NCI-H524 (cell line): ENCODE data around the gene CXXC5.
A peak's percentile ranks its signal among the peaks of the same experiment; 100 is the strongest.

Source experiments
- DNase-seq, 2 experiments: peaks; one replicate each; lab custom pipeline; 2025; lab: John Stamatoyannopoulos, UW

Gene CXXC5

DNA sequence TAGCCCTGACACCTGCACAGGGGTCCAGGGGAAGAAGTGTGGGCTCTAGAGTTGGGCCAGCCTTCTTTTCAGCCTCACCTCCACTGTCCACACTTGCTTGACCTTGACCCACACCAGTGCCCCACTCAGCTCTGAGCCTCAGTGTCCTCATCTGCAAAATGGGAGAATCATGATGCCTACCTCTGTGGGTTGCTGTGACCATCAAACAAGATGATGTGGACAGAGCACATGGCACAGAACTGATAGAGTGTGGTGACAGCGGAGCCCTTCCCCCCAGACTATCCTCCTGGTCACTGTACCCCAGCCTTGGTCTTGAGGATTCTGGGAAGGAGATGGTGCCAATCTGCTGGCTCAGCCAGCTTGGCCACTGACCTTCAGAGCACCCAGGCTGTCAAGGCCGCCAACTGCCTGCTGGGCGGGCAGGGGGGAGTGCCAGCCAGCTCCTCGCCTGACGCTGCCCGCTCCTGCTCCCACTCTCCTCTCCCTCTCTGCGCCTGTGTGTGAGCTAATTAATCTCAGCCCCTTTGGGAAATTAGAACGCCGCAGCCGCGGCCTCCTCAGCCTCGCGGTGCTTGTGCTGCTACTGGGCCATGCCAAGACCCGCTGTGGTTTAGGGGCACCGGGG is 16.7 kb downstream of the CXXC5 start:
- no peak for DNase-seq

DNA sequence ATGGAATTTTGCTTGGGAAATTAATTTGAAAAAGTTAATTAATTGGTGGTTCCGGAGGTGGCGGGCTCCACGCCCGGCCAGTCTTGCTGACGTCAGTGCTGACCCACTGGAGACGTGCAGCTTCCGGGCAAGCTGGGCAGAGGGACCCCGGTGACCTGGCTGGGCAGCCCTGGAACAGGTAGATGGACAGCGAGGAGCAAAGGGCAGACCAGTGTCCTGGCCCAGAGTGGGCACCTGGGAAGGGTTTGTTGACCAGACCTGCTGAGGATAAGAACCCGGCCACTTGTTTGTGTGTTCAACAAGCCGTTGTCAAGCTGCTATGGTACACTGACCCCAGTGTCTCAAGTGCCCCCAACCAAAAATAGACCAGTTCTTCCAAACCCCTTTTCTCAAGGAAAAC is 17.5 kb downstream of the CXXC5 start:
- DNase-seq, result no peak

DNA sequence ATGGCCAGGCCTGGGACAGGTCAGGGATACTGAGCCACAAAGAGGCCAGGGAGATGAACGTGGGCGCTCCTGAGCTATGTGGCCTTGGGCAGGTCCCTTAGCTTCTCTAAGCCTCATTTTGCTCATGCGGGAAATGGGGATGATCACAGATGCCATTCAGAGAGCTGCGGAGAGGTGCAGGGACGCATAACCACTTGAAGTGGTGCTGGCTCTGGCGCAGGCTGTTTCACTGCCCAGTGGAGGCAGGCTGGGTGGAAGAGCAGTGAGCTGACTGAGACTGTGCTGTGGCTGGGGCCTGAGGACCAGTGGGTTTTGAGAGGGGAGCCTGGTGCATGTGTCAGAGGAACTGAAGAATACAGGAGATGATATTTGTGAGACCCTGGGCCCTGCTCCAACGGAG is 18.4 kb downstream of the CXXC5 start:
- no peak for DNase-seq

DNA sequence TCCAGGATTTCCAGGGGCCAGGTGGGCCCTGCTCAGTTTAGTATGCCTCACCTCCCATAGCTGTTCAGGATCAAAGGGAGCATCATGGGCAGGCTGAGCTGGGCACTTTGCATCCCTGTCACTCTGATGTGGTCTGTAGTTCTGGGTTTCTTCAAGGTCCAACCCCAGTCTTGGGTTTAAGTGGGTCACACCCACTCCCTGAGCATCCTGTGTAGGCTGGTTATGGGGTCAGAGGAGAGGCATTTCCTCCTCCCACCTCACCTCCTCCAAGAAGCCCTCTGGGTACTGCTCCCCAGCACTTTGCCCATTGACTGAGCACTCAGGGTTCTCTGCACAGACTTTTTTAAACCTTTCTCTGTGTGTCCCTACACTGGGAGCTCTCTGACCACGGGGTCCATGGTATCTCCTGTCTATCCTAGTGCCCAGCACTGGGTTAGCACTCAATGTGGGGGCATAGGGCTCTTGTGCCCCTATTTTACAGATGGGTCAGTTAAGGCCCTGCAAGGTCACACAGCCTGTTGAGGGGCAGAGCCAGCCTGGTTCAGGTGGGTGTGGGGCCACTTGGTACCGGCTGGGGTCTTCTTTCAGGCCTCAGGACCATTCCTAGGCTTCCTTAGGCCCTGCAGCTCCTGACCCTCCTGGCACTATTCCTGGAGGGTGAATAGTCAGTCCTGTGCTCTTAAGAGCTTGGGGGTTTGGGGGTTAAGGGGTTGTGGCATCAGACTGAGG is 19.0 kb downstream of the CXXC5 start:
- no peak for DNase-seq

DNA sequence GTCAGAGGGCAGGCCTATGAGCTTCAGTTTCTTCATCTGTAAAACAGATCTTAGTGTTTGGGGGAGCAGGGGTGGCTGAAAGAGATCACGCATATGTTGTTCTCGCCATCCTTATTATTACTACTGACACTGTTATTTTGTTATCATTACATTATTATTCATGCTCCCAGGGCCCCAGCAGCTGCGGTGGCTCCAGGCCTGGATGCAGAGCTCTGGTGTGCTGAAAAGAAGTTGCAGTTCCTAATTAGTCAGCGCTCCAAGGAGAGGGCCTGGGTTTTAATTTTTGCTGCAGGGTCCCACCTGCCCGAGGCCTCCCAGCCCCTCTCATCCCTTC is 19.5 kb downstream of the CXXC5 start:
- no peak for DNase-seq

DNA sequence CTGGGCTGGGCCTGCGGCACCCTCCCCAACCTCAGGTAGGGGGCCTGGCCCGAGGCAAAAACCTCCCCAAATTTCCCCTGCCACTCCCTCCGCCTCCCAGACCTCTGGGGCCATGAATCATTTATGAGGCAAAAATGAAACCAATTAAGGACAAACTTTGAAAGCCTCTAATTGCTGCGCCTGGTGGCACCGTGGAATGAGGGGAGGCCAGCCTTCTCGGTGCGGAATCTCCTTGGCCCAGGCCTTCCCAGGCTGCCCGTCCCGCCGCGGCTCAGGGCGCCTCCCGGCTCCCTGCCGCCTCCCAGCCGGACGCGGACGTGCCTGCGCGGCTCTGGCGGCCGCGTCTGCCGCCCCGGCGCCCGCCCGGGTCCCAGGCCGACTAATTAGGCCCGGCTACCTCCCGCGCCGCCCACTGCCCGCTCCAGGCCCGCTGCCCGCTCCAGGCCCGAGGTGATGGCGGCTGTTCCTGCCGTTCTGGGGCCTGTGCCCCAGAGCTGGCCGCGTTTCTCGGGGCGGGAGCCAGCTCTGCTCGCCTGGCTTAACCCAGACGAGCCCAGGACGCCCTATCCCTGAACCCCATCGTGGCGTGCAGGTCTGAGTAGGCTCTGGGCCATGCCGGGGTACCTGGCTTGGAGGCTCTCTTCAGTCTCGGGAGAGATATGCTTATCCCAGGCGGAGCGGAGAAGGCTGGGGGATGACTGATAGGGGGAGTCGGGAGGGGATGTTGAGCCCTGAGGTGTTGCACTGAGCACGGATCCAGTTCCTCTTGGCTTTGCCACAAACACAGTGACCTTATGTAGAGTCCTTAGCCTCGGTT is 20.1 kb downstream of the CXXC5 start:
- peak in 1 of 2 experiments; percentile 30 for DNase-seq

DNA sequence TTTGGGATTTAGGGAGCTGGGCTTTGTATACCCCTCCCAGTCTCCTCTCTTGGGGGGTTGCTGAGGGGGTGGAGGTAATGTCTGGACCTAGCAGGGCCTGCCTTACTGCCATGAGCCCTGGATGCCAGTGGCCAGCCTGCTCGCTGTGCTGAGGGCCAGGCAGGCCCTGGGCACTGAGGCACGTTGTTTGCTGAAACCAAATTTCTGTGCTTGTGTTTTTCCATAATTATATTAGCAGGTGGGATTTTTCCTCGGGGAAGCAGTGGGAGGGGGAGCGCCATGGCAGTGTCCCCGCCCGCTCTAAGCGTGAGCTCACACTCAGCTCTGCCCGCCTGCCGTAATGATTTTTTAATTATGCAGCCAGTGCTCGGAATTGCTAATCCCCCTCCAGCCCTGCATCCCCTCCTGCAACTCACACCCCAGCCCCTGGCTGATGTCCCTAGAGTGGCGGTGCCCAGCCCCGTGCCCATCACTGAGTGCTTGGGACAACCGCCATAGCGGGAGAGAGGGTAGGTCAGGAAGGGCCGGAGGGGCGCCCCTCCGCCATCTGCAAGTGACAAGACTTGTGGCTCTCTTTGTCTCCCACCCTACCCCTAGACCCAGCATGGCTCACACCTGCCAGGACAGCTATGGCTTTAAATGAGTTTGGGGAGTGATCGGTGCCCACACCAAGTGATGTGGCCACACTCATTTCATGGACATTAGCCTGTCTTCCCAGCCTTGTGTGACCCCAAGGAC is 20.9 kb downstream of the CXXC5 start:
- DNase-seq, result peak; percentile 39 to 72

DNA sequence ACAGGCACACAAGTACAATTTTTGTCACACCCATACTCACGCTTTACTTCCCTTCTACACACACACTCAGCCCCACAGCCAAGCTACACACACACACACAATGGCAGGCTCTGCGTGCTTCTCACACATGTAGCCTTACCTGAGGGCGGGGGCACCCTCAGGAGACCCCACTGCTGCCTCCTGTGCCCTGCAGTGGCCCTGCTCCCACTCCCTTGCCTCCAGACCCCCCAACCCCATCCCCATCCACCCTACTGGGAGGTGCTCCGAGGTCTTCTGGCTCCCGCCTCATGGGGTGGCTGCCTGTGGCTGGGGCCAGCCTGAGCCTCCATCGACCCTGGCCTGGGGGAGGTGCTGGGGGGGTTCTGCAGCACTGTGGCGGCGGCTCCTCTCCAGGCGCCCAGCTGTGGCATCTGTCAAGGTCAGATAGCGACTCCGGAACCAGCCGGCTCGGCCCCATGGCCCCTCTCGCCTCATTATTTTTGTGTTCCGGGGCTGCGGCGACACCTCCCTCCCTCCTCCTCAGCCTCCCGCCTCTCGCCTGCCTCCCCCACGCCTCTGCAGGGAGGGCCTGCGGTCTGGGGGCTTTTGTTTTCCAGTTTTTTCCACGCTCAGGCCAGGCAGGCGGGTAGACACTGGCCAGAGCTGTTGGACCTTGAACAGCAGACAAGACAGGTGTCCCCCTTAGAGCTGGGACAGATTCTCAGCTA is 21.7 kb downstream of the CXXC5 start:
- DNase-seq, result peak; percentile 20 to 52

DNA sequence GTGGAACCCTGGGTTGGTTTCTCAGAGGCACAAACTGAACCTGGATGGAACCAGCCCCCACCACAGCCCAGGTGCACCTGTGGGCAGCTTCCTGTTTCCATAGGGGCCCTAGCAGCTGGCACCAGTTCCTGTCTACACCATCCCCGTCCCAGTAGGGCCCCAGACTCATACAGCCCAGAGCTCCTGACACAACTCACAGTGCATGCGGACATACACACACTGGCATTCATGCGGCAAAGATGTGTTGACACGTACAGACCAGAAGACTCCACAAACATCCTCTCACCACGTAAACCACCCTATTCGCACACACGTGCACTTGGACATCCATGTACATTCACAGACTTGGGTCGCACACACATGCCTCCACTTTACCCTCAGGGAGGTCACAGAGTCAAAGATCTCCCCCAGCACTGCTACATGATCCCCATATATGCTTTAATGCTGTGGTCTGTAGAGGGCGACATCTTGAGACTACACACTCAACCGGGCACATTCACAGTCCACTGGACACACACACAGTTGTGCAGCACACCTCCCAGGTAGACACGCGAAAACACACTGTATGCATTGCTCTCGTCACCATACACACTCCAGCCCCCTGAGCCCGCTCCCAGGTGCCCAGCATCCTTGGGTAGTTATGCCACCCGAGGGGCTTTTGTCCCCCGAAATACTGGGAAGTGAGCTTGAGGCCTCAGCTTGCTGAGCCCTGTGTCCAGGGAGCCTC is 22.4 kb downstream of the CXXC5 start:
- DNase-seq, result no peak

DNA sequence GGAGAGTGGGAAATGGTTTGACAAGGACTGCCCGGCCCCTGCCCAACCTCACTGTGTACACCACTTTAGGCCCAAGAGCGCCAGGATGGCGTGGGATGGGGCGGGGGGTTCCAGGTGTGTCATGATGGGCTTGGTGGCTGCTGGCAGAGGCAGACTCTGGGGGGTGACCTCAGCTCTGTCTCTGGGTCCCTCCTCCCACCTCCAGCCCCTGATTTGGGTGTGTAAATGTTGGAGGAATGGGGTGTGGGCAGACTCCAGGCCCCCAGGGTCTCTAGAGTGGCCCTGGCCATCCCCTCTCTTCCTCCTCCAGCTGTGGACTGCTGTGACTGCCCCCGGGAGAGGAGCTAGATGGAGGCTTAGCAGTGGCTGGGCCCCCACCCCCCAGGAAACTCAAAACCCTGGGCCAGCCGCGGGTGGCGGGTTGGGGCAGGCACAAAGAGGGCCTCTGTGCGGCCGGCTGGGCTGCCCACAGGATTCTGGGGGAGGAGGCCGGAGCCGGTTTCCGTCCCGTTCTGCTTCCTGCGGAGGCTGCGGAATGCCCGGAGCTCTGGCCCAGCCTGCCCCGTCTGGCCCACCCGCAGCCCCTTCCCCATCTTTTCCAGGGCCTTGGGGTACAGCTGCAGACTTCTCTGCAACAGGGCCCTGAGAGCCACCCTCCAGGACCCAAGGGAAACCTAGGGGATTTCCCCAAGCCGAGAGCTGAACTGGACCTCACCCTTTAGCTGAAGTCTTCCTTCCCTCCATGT is 23.1 kb downstream of the CXXC5 start:
- no peak for DNase-seq

DNA sequence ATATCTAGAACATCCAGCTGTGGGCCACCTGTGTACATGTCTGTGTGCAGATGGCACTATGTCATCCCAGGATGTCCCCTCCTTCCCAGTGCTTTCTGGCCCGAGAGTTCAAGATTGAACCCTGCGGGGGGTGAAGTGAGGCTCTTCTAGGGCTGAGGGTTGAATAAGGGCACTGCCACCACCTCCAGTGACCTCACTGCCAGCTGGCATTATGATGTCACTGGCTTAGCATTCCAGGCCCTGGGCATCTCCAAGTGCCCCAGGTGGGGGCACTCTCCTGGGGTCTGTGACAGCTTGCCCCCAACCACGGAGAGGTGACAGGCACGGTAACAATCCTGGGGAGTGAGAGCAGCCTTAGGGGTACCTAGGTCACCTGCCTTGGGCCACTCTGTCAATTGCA is 27.1 kb downstream of the CXXC5 start:
- no peak for DNase-seq

DNA sequence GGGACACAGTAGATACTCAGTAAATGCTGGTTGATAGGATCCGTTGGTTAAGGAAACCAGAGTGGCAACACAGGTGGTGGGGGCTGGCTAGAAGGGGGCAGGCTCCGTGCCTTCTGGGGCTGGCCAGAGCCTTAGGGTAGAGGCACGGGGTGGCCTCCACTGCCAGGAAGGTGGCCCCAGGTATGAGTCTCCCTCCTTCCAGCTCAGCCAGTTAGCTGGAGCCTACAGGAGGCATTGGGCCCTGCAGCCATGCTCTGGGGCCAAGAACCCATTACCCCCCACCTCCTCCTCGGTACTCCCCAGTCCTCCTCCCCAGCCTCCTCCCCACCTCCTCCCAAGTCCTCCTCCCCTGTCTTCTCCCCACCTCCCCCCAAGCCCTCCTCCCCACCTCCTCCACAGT is 27.7 kb downstream of the CXXC5 start:
- no peak for DNase-seq

DNA sequence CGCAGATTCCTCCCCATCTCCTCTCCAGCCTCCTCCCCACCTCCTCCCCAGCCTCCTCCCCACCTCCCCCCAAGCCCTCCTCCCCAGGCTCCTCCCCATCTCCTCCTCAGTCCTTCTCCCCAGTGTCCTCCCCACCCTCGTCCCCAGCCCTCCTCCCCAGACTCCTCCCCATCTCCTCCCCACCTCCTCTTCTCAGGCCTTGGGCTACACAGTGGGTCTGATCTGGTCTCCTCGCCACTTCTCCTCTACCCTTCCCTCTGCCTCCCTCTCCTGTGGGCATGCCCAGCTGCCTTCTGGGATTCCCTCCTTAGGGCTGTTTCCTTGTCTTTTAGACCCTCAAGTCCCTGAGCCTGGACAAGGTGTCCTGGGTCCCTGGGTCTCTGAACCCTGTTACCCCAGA is 28.3 kb downstream of the CXXC5 start:
- DNase-seq, result no peak

DNA sequence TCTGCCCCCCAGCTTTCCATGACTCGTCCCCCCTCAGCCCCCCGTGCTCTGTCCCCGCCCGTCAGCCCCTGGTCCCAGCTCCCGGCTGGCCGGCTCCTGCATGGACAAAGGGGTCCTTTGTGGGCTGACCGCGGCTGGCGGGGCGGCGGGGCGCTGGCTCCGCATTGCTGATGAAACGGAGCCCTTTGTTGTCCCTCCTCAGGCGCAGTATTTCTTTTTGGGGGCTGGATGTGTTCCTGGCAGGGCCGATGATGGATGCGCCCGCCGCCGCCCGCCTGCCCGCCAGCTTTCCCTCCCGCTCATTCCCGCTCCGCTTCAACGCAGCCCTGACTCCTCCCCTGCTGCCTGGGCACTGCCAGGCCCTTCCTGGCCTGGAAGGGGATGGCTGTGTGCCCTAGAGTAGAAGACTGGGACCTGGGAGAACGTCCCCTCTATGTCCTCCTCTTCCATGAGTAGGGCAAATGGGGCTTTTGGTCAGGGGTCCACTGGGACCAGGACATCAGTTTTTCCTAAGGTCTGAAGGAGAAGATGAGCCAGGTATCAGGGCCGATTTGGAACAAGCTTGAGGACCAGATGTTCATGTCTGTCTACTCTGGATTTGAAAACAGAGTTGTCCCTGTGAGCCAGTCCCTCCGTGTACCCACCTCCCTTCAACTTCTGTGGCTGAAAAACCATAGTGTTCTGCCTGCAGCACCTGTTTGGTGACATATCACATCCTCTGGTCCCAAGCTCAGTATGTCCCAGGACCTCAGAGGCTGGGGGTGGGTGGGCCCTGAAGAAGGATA is 29.0 kb downstream of the CXXC5 start:
- no peak for DNase-seq

DNA sequence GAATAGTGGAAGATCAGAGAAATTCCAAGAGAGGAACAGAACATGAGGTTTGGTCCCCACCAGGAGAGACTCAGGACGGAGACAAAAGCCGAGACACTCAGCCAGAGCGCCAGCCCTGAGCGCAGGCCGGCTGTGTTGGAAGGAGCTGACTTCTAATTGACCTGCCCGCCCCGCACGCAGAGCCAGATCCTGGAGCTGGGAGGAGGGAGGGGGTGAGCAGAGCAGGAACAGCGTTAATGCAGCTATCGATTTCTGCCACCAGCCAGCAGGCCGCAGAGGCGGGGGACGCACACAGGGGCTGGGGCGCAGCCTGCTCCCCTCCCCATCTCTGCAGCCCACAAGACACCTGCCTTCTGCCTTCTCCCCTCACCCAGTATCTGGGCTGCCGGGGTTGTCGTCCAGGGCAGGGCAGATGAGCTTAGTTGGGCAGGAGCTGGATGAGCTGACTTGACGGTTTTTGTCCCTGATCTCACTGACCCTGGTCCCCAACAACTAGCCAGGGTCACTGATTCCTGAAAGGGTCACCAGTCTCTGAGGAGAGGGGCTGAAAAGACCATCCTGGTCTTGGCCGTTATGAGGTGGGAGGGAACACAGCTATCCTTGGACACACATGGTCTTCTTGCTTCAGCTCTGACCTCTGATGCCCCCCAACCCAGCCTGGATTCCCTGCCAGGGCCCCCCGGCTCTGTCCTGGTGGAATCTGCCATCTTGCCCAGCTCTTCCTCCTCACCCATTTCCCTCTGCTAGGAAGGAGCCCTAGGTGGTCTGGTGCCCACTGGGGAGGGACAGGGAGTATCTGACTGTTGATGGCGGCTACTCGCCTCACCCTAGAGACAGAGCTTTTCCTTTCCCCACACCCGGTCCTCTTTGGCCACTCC is 29.8 kb downstream of the CXXC5 start:
- DNase-seq, result no peak

DNA sequence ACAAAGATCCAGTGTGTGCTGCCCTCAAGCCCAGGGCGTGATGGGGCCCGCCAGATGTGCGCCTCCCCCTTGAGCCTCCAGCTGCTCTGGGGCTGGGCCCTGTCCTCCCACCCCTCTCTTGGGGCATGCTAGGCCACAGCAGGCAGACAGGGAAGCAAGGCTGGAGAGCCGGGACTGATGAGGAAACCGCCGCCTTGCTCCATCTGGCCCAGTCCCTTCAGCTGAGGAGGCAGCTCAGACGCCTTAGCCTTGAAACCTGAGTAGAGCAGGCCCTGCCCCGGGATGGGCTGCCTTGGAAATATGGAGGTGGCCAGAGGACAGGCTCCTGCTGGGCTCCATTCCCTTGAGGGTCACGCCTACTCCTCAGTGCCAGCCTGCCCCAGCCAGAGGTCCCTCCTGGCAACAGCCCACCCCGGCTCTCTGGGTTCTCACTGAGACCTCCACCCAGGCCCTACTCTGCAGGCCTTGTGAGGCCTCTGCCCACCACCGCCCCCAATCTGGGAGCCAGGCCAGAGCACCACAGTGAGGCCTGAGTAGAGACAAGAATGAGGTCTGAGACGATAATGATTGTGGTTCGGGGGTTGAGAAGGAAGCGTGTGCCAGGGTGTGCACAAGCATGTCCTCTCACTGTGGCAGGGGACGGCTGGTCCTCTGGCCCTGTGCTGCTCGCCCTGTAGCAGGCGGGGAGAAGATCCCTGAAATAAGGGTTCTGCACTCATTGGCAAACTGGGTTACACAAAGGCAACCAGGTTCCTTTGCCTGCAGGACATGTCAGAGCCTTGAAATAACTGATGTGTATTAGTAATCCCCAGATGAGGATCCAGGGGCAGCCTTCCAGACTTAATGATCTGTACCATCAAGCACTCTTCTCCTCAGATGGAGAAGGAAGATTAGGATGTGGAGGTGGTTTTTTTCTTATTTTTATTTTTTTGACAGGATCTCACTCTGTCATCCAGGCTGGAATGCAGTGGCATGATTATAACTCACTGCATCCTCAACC is 30.9 kb downstream of the CXXC5 start:
- DNase-seq, result peak in 1 of 2 experiments; percentile 41

DNA sequence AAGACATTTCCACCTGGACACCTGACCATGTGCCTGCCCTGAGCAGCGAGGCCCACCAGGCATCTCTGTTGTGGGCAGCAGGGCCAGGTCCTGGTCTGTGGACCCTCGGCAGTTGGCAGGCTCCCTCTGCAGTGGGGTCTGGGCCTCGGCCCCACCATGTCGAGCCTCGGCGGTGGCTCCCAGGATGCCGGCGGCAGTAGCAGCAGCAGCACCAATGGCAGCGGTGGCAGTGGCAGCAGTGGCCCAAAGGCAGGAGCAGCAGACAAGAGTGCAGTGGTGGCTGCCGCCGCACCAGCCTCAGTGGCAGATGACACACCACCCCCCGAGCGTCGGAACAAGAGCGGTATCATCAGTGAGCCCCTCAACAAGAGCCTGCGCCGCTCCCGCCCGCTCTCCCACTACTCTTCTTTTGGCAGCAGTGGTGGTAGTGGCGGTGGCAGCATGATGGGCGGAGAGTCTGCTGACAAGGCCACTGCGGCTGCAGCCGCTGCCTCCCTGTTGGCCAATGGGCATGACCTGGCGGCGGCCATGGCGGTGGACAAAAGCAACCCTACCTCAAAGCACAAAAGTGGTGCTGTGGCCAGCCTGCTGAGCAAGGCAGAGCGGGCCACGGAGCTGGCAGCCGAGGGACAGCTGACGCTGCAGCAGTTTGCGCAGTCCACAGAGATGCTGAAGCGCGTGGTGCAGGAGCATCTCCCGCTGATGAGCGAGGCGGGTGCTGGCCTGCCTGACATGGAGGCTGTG is 32.4 kb downstream of the CXXC5 start:
- no peak for DNase-seq
